T-helper 22 cell (primary cell): ENCODE measurements around the gene N4BP2L1.

Experiments
- DNase-seq: peaks from one replicate; pipeline ENCODE4 v3.0.0-alpha.2; 2020; ENCODE audit warnings: low read depth

Gene N4BP2L1

DNA sequence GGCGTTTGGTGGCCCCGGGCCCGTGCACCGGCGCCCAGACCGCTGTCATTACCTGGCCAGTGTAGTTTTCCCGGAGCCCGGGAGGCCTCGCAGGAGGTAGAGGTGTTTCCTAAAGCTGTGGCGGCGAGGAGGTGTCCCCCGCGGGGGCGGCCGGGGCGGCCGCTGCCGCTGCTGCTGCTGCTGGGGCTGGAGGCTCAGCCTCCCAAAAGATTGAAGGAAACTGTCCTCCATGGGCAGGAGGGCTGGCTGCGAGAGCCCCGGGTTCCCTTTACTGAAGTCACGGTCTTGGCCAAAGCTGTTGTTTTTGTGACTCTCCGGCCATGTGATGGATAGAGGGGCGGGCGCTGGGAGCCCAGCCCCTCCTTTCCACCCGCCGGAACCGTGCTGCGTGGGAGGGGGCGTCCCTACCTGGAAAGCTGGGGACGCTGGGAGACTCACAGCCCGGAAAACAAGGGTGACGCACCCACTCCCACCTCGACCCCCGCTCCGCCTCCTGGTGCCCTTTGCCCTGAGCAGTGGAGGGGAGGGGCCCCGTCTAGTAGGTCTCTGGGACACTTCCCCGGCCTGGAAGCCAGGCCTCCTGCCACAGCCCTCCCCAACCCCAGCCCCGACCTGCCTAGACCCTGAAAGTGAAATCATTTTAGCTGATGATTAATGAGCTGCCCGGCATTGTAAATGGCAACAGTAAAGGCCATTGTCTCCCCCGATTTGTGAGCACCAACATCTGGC, at the start of gene N4BP2L1:
Gene N4BP2L1 (minus strand): TSS at position 279 of the 729 bp plus-strand sequence. CDS start 48 bp downstream, at position 231.
- peak; percentile 87 for DNase-seq

DNA sequence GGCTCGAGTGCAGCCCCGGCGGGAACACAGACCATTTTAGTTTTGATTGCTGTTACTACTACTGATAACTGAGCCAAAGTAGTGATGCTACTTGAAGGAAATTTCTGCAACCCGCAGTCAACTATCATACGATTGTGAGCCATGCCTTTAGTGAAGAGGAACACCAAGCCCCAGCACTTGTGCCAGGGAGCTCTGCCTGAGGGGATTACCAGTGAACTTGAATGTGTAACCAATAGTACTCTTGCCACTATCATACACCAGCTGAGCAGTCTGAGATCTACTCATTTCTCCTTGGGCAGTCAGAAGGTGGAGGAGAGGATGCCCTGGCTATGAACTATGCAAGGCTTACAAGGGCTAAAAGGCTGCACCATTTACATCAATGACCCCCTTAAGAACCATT, 49.0 kb upstream of the N4BP2L1 start:
- no peak for DNase-seq

DNA sequence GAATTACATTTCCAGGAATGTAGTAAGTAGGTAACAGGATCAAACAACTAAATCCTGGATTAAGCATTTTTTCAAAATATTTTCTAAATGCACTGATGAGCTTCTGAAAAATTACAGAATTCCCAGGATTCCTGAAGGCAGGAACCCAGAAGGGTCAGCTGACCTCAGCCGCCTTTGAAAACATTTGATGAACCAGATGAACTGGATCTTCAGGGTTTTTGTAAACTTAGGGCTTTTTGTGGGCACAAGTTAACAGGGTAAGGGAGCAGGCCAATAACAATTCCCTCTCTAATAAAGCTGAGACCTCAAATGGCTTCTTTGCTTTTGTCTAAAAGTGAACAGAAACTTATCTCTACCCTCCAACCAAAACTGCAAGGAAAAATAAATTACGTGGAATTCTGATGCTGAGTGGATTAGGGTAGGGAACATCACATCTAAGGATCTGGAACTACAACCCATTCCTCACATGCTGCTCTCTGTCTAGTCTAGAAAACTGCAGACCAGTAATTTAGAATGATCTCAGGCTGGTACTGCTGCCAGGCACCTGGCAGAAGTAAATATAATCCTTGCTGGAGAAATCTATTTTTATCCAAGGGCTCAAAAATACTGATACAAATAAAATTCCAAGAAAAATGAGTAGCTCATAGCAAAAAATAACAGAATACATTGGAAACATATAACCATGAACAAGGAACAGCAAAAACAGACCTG, 48.2 kb upstream of the N4BP2L1 start:
- no peak for DNase-seq

DNA sequence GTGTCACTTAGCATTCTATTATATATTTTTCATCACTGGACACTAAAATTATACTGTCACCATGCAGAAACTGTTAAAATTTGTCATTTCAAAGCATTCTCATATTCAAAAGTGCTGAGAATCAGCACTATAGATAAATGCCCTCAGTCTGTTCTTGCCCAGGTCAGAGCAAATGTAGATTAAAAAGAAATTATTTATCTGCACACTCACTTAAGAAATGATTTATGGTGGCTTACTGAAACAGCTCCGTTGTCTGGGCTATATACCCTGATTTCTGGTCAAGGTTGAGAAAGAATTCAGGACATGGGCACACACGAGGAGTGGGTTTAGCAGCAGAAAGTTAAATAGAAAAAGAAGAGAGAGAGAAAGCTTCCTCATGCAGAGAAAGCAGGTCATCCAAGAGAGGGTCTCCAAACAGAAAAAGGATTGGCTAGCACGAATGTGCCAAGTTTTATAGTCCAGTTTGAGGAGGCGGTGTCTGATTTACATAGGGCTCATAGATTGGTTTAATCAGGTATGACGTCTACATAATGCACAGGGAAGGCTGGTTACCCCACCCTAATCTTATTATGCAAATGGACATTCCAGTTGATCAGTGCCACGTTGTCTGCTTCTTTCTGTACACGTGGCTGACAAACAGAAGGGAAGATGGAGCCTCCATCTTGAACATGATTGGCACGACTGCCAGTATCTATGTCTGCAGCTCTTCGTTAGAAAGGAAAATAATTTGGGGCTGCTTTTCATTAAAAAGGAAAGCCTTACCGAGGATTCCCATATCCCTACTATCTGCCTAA, 47.3 kb upstream of the N4BP2L1 start:
- no peak for DNase-seq

- no peak for DNase-seq
Measured at GRCh38 chr13:32473650-32474049, 45.7 kb upstream of the N4BP2L1 start.

- no peak for DNase-seq
Measured at GRCh38 chr13:32472194-32472621, 44.3 kb upstream of the N4BP2L1 start.

- no peak for DNase-seq
Measured at GRCh38 chr13:32471187-32471922, 43.4 kb upstream of the N4BP2L1 start.

DNA sequence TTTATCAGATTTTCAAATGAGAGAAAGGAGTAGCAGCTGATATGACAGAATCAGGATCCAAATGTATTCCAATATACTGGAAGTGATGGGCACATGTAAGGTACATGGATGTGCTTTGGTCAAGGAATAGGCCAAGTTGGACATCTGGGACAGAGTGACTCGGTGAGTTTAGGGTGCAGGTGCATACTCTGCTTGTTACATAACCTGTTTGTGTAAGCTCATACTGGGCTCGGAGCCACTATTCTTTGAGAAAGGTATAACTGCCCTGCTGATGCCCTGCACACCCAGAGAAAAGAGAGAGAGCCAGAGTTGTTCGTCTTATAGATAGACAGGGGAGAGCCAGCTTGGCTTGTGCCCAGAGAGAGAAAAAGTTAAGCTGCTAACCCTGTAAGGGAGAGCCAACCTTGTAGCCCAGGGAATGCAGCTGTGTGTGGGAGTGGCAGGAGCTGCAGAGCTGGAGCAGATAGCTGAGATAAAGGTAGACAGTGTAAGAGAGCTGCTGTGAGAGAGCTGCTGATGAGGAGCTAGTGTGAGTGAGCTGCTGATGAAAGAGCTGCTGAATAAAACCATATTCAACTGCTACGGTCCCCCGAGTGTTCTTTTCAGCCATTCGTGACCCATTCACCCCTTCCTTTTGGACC, 40.7 kb upstream of the N4BP2L1 start:
- no peak for DNase-seq

DNA sequence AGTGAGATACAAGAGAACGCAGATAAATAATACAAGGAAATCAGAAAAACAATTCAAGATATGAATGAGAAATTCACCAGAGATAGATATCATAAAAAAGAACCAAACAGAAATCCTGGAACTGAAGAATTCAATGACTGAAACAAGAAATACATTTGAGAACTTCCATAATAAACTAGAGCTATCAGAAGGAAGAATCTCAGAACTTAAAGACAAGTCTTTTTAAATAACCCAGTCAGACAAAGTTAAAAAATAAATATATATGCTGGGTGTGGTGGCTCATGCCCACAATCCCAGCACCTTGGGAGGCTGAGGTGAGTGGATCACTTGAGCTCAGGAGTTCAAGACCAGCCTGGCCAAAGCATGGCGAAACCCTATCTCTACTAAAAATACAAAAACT, 28.7 kb upstream of the N4BP2L1 start:
- DNase-seq = no peak

GRCh38 chr13:32455594-32455903, 27.6 kb upstream of the N4BP2L1 start:
- no peak for DNase-seq

DNA sequence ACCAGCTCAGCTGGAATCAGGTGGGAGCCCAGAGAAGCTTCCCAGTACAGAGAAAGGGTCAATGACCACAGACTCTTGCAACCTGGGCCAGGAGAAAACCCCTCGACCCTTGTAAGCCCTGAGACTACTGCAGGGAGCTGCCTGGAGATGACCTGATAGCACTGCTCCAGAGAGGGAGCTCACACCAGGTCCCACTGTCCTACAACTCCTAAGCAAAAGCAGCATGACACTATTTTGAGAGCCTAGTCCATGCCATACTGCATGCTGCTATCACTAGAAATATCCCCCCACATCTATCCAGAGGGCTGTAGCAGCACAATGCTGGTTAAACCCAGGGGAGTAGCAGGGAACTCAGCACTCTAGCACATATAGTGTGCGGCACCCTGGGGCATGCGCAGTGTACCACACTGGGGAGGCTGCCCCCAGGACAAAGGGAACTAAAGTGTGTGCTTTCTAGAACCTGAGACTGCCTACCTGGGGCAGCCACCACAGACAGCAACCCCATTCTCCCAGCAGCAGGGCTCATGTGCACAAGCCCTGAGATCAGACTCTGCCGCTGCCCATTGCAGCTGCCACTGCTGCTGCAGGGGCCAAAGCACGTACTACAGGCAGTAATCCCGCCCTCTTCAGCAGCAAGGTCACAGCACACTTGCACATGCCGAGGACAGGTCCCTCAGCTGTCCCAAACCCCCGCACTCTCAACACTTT, 27.1 kb upstream of the N4BP2L1 start:
- no peak for DNase-seq

DNA sequence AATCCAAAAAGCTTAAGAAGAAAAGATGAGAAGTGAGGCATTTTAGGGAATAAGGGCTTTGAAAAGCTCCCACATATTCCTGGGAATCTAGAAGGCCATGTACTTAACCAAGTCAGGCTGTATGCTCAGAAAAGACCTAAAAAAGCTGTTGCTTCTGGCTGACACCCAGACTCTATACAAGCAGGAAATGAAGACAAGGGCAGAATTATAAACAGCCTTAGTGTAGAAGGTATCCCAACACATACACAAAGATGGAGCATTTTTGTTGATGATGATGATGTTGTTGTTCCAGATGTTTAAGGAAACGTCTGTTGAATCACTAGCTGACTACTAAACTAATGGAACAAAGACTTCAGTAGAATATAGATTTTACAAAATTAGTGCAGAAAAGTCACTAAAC, 26.1 kb upstream of the N4BP2L1 start:
- DNase-seq = no peak

- no peak for DNase-seq
Measured at GRCh38 chr13:32448972-32449371, 21.0 kb upstream of the N4BP2L1 start.

- DNase-seq = no peak
Measured at GRCh38 chr13:32447894-32448623, 20.1 kb upstream of the N4BP2L1 start.

- DNase-seq = no peak
Measured at GRCh38 chr13:32446773-32447465, 19.0 kb upstream of the N4BP2L1 start.

DNA sequence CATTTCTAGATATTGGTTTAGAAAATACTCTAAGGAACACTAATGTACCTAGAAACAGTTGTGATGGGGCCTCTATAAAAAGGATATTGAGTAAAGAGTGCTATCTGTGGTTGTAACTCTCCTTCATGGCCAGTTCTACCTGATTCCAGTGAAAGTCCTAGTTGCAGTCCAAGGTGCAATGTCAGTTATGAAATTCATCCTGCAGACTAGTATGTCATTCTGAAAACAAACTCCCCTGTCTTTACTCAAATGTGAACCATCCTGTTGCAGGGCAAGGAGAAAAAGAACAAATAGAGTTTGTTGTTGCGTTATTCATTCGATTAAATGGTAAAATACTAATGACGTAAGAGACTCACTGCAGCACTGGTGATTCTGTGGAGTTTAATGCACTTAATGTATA, 18.3 kb upstream of the N4BP2L1 start:
- no peak for DNase-seq

- DNase-seq = no peak
Measured at GRCh38 chr13:32445461-32445860, 17.5 kb upstream of the N4BP2L1 start.

DNA sequence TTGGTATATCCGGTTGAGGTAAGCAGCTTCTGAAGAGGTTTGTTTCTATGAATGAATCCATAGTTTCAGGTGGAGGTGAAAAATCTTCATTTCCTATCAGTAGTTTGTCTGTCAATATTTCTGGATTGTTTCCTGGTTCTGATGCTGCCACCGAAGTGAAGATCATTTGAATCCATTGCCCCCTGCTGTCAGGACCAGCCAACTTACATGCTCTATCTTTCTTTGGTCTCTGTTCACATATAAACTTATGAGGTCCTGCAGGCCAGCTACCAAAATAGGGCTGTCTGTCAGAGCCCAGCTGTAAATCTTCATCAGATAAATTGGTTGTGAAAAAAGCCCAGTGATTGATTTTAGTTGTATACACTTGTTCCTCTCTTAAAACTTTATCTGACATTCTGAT, 15.2 kb upstream of the N4BP2L1 start:
- DNase-seq = no peak

DNA sequence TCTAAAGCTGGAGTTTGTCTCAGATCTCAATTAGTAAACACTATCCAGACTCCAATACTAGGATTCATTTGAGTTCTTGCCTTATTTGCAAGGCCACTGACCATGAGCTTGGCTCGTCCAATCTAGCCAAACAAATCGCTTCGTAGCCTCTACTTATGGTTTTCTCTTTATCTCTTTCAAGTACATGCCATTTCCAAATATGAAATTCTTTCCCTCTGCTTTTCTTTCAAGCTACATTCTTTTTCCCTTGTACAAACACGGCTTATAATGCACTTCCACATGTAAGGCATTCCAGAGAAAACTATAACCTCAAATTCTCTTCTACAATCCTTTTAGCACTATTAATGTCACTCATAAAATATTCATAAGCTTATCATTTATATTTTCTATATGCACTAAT, 10.9 kb upstream of the N4BP2L1 start:
- no peak for DNase-seq

DNA sequence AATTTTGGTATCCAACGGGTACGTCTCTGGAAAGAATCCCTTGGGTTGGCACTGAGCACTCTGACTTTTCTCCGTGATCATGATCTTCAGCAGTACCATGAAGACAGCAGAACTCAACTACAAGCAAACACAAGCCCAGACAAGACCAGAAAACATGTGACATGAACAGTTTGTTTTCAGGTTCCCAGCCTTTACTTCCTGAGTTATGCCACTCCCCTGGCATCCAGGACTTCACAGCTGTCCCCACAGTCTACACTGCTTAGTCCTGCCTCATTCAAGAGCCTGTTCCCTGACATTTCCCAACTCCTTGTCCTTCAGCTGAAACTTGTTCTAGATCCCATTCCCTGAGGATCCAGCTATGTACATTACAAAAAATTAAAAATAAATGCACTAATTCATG, 4.9 kb upstream of the N4BP2L1 start:
- DNase-seq = no peak
